C4-2B (cell line): ENCODE data around the gene CEP164.

Experiments used
- ZFX ChIP-seq: fragments of 450-650 bp; IDR thresholded peaks from 2 replicates; pipeline ENCODE4 v1.6.1; 2017
- TF ChIP-seq, protein P1 (sequence below): fragments of 450-650 bp; conservative IDR thresholded peaks from 2 replicates; pipeline ENCODE4 v1.5.1; 2017; ENCODE audit warnings: mild to moderate bottlenecking

DNA sequence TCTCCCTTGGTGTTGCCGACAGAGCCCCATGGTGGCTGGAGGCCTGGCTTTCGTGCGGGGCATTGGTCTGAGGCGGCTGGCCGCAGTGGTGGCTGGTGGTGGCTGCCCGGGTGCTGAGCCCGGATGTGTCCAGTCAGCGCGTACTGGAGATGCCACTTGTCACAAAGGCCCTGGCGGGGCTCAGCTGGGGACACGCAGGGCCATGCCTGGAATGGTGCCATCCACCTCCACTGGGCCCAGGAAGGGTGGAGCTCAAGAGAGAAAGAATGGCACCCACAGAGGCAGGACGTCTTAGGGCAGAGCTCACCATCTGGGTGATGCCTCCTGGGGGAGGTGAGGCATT lies 92.5 kb downstream of the CEP164 start:
- TF ChIP-seq, protein P1, sequence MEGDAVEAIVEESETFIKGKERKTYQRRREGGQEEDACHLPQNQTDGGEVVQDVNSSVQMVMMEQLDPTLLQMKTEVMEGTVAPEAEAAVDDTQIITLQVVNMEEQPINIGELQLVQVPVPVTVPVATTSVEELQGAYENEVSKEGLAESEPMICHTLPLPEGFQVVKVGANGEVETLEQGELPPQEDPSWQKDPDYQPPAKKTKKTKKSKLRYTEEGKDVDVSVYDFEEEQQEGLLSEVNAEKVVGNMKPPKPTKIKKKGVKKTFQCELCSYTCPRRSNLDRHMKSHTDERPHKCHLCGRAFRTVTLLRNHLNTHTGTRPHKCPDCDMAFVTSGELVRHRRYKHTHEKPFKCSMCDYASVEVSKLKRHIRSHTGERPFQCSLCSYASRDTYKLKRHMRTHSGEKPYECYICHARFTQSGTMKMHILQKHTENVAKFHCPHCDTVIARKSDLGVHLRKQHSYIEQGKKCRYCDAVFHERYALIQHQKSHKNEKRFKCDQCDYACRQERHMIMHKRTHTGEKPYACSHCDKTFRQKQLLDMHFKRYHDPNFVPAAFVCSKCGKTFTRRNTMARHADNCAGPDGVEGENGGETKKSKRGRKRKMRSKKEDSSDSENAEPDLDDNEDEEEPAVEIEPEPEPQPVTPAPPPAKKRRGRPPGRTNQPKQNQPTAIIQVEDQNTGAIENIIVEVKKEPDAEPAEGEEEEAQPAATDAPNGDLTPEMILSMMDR, result no peak
- TF ChIP-seq ZFX, result no peak
